K562 (cell line): ENCODE measurements around the gene FAM83E. TPM values are rescaled to one million over a fixed set of nuclear protein-coding genes. Genes with fewer than 3 reads are reported as not detected.

ENCODE experiments used
- ARID4B ChIP-seq: sonication (generic); formaldehyde crosslinking; IDR thresholded peaks from 2 replicates; pipeline ENCODE4 v1.8.0; 2022; ENCODE audit warnings: mild to moderate bottlenecking, missing genetic modification reagents
- ARNT ChIP-seq, 2 experiments: fragments of 450-650 bp; IDR thresholded peaks; 2 replicates each; pipeline ENCODE4 v1.6.1; 2016; ENCODE audit warnings: mild to moderate bottlenecking in 1 of 2
- CHD1 ChIP-seq: fragments of 200-600 bp; sonication (generic); IDR thresholded peaks from one replicate; pipeline ENCODE4 v1.6.1; 2012; ENCODE audit warnings: mild to moderate bottlenecking, moderate library complexity, low read length, inconsistent platforms
- CXXC5 ChIP-seq: fragments of 250-450 bp; sonication (Bioruptor Pico); IDR thresholded peaks from 2 replicates; pipeline ENCODE4 v1.8.0; 2022; ENCODE audit warnings: inconsistent platforms, mild to moderate bottlenecking, moderate library complexity
- FOSL1 ChIP-seq: fragments of 200-800 bp; sonication (Bioruptor generic); conservative IDR thresholded peaks from 2 replicates; pipeline ENCODE4 v1.6.1; 2016; ENCODE audit warnings: missing genetic modification characterization, missing compliant biosample characterization
- GABPA ChIP-seq: fragments of 200-800 bp; sonication (Bioruptor generic); conservative IDR thresholded peaks from 2 replicates; pipeline ENCODE4 v1.6.1; 2016; ENCODE audit warnings: low read depth, missing genetic modification characterization, missing compliant biosample characterization
- GMEB1 ChIP-seq: fragments of 250-450 bp; sonication (Bioruptor Pico); IDR thresholded peaks from 2 replicates; pipeline ENCODE4 v1.4.0; 2020; ENCODE audit warnings: mild to moderate bottlenecking
- GTF2A2 ChIP-seq: IDR thresholded peaks from 2 replicates; pipeline ENCODE4 v1.6.1; 2016; ENCODE audit warnings: mild to moderate bottlenecking, missing genetic modification characterization, missing compliant biosample characterization
- HDGF ChIP-seq: fragments of 450-650 bp; IDR thresholded peaks from 2 replicates; pipeline ENCODE4 v1.6.1; 2016
- HMGN3 ChIP-seq: IDR thresholded peaks from 2 replicates; pipeline ENCODE4 v1.6.1; 2011; ENCODE audit warnings: borderline replicate concordance, low read depth, mild to moderate bottlenecking, mixed read lengths, low read length; ENCODE audit not compliant: insufficient read length; ENCODE audit errors: extremely low read depth
- KLF13 ChIP-seq: fragments of 450-650 bp; IDR thresholded peaks from 2 replicates; pipeline ENCODE4 v1.6.1; 2016; ENCODE audit warnings: missing genetic modification characterization, low read depth, mild to moderate bottlenecking, missing compliant biosample characterization, moderate library complexity, borderline replicate concordance
- MYC ChIP-seq, 2 experiments: fragments of 250-450 bp in 1 of 2; sonication (Bioruptor Pico) in 1 of 2; IDR thresholded peaks; 2 replicates each; pipeline versions ENCODE4 v1.5.1 to v1.6.1; 2012 to 2021; ENCODE audit warnings: low read depth in 2 of 2, borderline replicate concordance in 1 of 2, improper control_type of control experiment in 1 of 2, low read length in 1 of 2, mild to moderate bottlenecking in 1 of 2, moderate library complexity in 1 of 2
- MYNN ChIP-seq, 2 experiments: sonication (generic); formaldehyde crosslinking in 1 of 2; IDR thresholded peaks; 2 replicates each; pipeline versions ENCODE4 v1.5.0 to v1.6.1; 2016 to 2020; ENCODE audit warnings: antibody characterized with exemption in 1 of 2, missing genetic modification reagents in 1 of 2
- NBN ChIP-seq: fragments of 450-650 bp; IDR thresholded peaks from 2 replicates; pipeline ENCODE4 v1.6.1; 2016; ENCODE audit warnings: low read depth, mild to moderate bottlenecking
- NELFE ChIP-seq: IDR thresholded peaks from 2 replicates; pipeline ENCODE4 v1.6.1; 2011; ENCODE audit warnings: mild to moderate bottlenecking; ENCODE audit not compliant: insufficient read depth, insufficient read length
- NFE2L1 ChIP-seq: fragments of 450-650 bp; IDR thresholded peaks from 2 replicates; pipeline ENCODE4 v1.6.1; 2016; ENCODE audit warnings: missing genetic modification characterization, low read depth, mild to moderate bottlenecking, missing compliant biosample characterization, moderate library complexity, borderline replicate concordance
- SNAPC5 ChIP-seq: fragments of 250-450 bp; sonication (Bioruptor Pico); IDR thresholded peaks from 2 replicates; pipeline ENCODE4 v1.8.0; 2021; ENCODE audit warnings: moderate library complexity, mild to moderate bottlenecking, inconsistent platforms
- ZNF41 ChIP-seq: fragments of 250-450 bp; sonication (Bioruptor Pico); conservative IDR thresholded peaks from 2 replicates; pipeline ENCODE4 v1.4.0; 2020; ENCODE audit warnings: mild to moderate bottlenecking
- polyA plus RNA-seq, 8 experiments: library from polyadenylated mRNA; depleted of rRNA in 4 of 8; stranded (reverse) in 5 of 8; unstranded in 3 of 8; fragments of >200 nt; fragmentation: Nextera tagmentation in 2 of 8; fragmentation: Illumina TruSeq in 1 of 8; extraction: Ambion mirVana in 2 of 8; extraction: Trizol in 1 of 8; gene quantifications; 2 replicates each; pipeline versions ENCODE4 v1.2.1 to v1.2.3, GENCODE V29; 2011 to 2014; ENCODE audit warnings: inconsistent platforms in 1 of 8, missing spikeins in 1 of 8
- total RNA-seq, 7 experiments: library from RNA; depleted of rRNA in 6 of 7; stranded (reverse); fragments of >200 nt in 6 of 7; fragmentation: Illumina TruSeq in 2 of 7; extraction: Trizol in 2 of 7; gene quantifications; 2 replicates each; pipeline versions ENCODE4 v1.2.1 to v1.2.3, GENCODE V29; 2011 to 2021; ENCODE audit warnings: low replicate concordance in 1 of 7
- TF ChIP-seq, protein P1 (sequence below), 2 experiments: fragments of 450-650 bp in 1 of 2; sonication (generic) in 1 of 2; formaldehyde crosslinking in 1 of 2; IDR thresholded peaks in 1 of 2; conservative IDR thresholded peaks in 1 of 2; 2 replicates each; pipeline versions ENCODE4 v1.6.1 to v1.8.1; 2016 to 2023; ENCODE audit warnings: mild to moderate bottlenecking in 2 of 2, moderate library complexity in 2 of 2, inconsistent platforms in 1 of 2, missing genetic modification reagents in 1 of 2

The FAM83E gene
- total and polyA plus RNA-seq, 9 of the 15 experiments (the other 6 are each of a cell fraction or from before 2014, with no cell fraction given), result 0.15 to 0.87 (median 0.29) TPM; not detected in 4

DNA sequence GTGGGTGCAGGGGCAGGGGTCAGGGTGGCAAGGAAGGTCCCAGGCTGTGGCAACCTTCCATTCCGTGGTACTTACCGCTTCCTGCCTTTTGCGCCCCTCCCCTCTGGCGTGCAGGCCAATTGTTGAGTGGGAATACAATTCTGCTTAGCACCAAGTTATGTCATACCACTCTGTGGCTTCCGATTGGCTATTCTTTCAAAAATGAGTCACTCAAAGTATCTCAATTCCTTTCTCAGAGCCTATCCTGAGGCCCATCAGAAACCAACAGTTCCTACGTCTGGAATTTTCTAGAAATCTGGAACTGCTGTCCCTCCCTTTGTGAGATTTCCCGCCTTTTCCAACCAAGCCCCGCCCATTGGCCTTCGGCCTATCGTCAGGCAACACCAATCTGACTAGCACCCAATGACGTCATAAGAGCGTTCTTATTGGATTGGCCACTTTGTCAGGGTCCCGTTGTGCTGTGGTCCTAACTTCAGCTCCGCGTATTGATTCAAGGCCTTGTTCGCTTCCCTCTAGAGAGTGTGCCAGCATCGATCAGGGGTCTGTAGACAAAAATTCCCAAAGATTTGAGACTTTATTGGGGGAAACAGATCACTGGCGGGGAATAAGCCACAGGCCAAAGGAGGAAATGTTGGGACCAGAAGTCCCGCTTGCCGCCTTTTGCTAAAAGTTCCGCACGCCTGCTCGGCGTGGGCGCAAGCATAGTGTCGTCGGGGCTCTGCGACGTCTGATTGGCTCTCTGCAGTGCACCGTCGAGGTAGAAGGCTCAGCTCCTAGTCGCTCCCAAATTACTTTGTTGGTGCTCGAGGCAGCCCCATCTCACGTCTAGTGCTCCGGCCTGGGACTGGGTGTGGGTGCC, 46.2 kb upstream of the FAM83E start (continued):
- TF ChIP-seq ARID4B (CRISPR knock-in tag), result no peak
- TF ChIP-seq KLF13 (tag), result no peak
- TF ChIP-seq HMGN3, result no peak
- TF ChIP-seq, protein P1, sequence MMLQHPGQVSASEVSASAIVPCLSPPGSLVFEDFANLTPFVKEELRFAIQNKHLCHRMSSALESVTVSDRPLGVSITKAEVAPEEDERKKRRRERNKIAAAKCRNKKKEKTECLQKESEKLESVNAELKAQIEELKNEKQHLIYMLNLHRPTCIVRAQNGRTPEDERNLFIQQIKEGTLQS (IDR thresholded peaks at IDR 0.05), result peak; percentile 100
- TF ChIP-seq, protein P1 (CRISPR knock-in tag; conservative IDR thresholded peaks at IDR 0.05), result peak; percentile 94
- TF ChIP-seq NFE2L1 (tag), result no peak
- TF ChIP-seq SNAPC5 (CRISPR knock-in tag), result no peak
- 0 out of 2 replicates have a peak, but pooled peaks have one; percentile 34 for TF ChIP-seq GABPA (tag)
- no peak for TF ChIP-seq MYNN (IDR thresholded peaks at IDR 0.05)
- no peak for TF ChIP-seq MYNN (CRISPR knock-in tag; IDR thresholded peaks at IDR 0.05)
- no peak for TF ChIP-seq NELFE
- TF ChIP-seq HDGF, result no peak
- no peak for TF ChIP-seq ZNF41 (CRISPR knock-in tag)
- peak in 1 of 2 experiments; percentile 92; a peak in 1 of 4 replicates for TF ChIP-seq ARNT (IDR thresholded peaks at IDR 0.05)
- peak; percentile 84 for TF ChIP-seq FOSL1 (tag)
- peak; percentile 98 for TF ChIP-seq NBN
- TF ChIP-seq GMEB1 (CRISPR knock-in tag), result no peak
- TF ChIP-seq CHD1, result no peak
- TF ChIP-seq CXXC5 (CRISPR knock-in tag), result peak; percentile 47; the same call in 1 of the 2 replicates
- TF ChIP-seq MYC (IDR thresholded peaks at IDR 0.05; ENCODE audit: low read depth, low read length), result no peak
- no peak for TF ChIP-seq MYC (CRISPR knock-in tag; IDR thresholded peaks at IDR 0.05; ENCODE audit: borderline replicate concordance, low read depth)
- TF ChIP-seq GTF2A2, result no peak
